SK-N-SH (cell line): ENCODE measurements around the gene ADAD2. TPM values are rescaled to one million over a fixed set of nuclear protein-coding genes. Genes with fewer than 3 reads are reported as not detected.

Experiments
- polyA plus RNA-seq, 3 experiments: library from polyadenylated mRNA; depleted of rRNA; stranded (reverse); fragments of >200 nt; gene quantifications; 2 replicates each; pipeline ENCODE4 v1.2.3, GENCODE V29; 2012

Gene ADAD2
- polyA plus RNA-seq, 1 of the 3 experiments (the other 2 are of a cell fraction): not detected

Other genes with a start within 250 kb of the ADAD2 start
- gene OSGIN1, start 237.9 kb upstream of the ADAD2 start, polyA plus RNA-seq (2012; rRNA removed): 4.8 and 5.2 TPM in 2 replicates
- gene NECAB2, start 222.9 kb upstream of the ADAD2 start, polyA plus RNA-seq (2012; rRNA removed): 0.54 and 0.58 TPM in 2 replicates
- 0.08 TPM in 1 of 2 replicates, not detected in the other for gene SLC38A8, start 148.4 kb upstream of the ADAD2 start, polyA plus RNA-seq (2012; rRNA removed)
- 81.6 and 84.9 TPM in 2 replicates for gene MBTPS1, start 74.2 kb upstream of the ADAD2 start, polyA plus RNA-seq (2012; rRNA removed)
- 14.5 and 19.3 TPM in 2 replicates for gene HSDL1, start 46.0 kb upstream of the ADAD2 start, polyA plus RNA-seq (2012; rRNA removed)
- 0.26 and 0.35 TPM in 2 replicates for gene DNAAF1, start 45.8 kb upstream of the ADAD2 start, polyA plus RNA-seq (2012; rRNA removed)
- gene TAF1C, start 4.1 kb upstream of the ADAD2 start, polyA plus RNA-seq (2012; rRNA removed): 49.3 and 56.1 TPM in 2 replicates
- 0.02 TPM in 1 of 2 replicates, not detected in the other for gene KCNG4, start 48.9 kb downstream of the ADAD2 start, polyA plus RNA-seq (2012; rRNA removed)
- gene WFDC1, start 103.7 kb downstream of the ADAD2 start, polyA plus RNA-seq (2012; rRNA removed): 0.03 and 0.23 TPM in 2 replicates
- 0.33 and 0.47 TPM in 2 replicates for gene ATP2C2, start 177.4 kb downstream of the ADAD2 start, polyA plus RNA-seq (2012; rRNA removed)